ENCODE data around the gene TIGIT. TPM values are rescaled to one million over a fixed set of nuclear protein-coding genes. Genes with fewer than 3 reads are reported as not detected.

Gene TIGIT
- total RNA-seq, 1 experiment from 2014 or later, result not detected

DNA sequence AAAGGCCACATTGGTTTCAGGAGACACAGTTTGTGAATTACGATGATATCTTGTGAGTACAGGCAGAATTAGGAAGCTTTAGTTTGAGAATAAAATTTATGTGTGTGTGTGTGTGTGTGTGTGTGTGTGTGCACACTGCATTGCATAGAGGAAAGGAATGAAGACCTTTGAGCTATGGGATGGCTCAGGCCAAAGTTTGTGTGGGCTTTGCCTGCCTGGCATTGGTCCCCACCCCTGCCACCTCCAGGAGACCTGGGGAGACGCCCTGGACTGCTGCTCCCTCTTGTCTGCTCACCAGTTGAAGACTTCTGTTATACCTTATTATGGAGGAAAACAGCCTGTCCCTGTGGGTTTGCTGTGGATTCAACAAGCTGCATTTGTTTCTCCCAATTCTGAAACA is 37.2 kb downstream of the TIGIT start:
- H2BK5ac ChIP-seq (ENCODE audit: insufficient read length, low read length), result no peak overlapping the region
- H2BK120ac ChIP-seq (ENCODE audit: low read depth, low read length, poor library complexity, severe bottlenecking), result no peak overlapping the region
- no peaks in the 10 kb centered on the region for H4K20me1 ChIP-seq (ENCODE audit: control insufficient read depth, insufficient read depth, insufficient read length)
- no peak overlapping the region for H2BK15ac ChIP-seq (ENCODE audit: low read depth, low read length)
- no peak overlapping the region for H2AFZ ChIP-seq (ENCODE audit: low read length)
- Mint-ChIP-seq H3K4me3 (no peak overlapping the region), H3K27ac (no peak overlapping the region), H3K9me3 (peaks cover 0 to 4% of the 10 kb centered on the region in 2 experiments; a peak in 1 of 5 replicates), H3K36me3 (ENCODE audit: insufficient read depth in 1 of 3, low read depth in 3 of 3) (peaks cover 0 to 12% (median 2%) of the 10 kb centered on the region in 3 experiments; a peak in 2 of 7 replicates), H3K4me1 (peaks cover 45 to 50% of the 10 kb centered on the region in 2 experiments), H3K27me3 (ENCODE audit: low read depth) (no peaks in the 10 kb centered on the region)
- no peak overlapping the region for H3K4me2 ChIP-seq (ENCODE audit: insufficient read depth, insufficient read length, low read length)
- no peaks in the 10 kb centered on the region for H3K79me1 ChIP-seq (ENCODE audit: insufficient read depth, low read depth, low read length, poor library complexity, severe bottlenecking)
- no peak overlapping the region for H3K14ac ChIP-seq (ENCODE audit: insufficient read depth, low read length)
- H3K23ac ChIP-seq (ENCODE audit: insufficient read length, low read depth, low read length), result no peak overlapping the region
- H3K27me3 ChIP-seq (ENCODE audit: insufficient read depth, low read length), result no peaks in the 10 kb centered on the region
- H4K91ac ChIP-seq (ENCODE audit: insufficient read length, low read depth, low read length), result no peak overlapping the region
- H3K4me1 ChIP-seq (ENCODE audit: insufficient read depth, low read length), result no peaks in the 10 kb centered on the region; the same call in 1 of the 2 replicates
- H3K9me3 ChIP-seq (ENCODE audit: control insufficient read depth, low read depth, low read length), result no peaks in the 10 kb centered on the region
- H3K23me2 ChIP-seq (ENCODE audit: insufficient read length, low read depth, low read length, poor library complexity, severe bottlenecking), result peaks cover 2% of the 10 kb centered on the region
- no peak overlapping the region for H3K56ac ChIP-seq (ENCODE audit: insufficient read length, low read depth, low read length)
- H4K5ac ChIP-seq (ENCODE audit: insufficient read length, low read depth, low read length), result no peak overlapping the region
- H3K18ac ChIP-seq (ENCODE audit: insufficient read length, low read depth, low read length), result no peak overlapping the region
- no peak overlapping the region for H3K27ac ChIP-seq (ENCODE audit: insufficient read length, low read depth, low read length)
- H4K8ac ChIP-seq (replicated peaks; ENCODE audit: insufficient read length, low read depth, low read length), result no peak overlapping the region
- no peak overlapping the region for H3T11ph ChIP-seq (ENCODE audit: low read length)
- TF ChIP-seq, protein P1, sequence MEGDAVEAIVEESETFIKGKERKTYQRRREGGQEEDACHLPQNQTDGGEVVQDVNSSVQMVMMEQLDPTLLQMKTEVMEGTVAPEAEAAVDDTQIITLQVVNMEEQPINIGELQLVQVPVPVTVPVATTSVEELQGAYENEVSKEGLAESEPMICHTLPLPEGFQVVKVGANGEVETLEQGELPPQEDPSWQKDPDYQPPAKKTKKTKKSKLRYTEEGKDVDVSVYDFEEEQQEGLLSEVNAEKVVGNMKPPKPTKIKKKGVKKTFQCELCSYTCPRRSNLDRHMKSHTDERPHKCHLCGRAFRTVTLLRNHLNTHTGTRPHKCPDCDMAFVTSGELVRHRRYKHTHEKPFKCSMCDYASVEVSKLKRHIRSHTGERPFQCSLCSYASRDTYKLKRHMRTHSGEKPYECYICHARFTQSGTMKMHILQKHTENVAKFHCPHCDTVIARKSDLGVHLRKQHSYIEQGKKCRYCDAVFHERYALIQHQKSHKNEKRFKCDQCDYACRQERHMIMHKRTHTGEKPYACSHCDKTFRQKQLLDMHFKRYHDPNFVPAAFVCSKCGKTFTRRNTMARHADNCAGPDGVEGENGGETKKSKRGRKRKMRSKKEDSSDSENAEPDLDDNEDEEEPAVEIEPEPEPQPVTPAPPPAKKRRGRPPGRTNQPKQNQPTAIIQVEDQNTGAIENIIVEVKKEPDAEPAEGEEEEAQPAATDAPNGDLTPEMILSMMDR (conservative IDR thresholded peaks at IDR 0.05), result no peak
- no peak overlapping the region for H3K9ac ChIP-seq (ENCODE audit: extremely low read depth, insufficient read length, low read length)
- DNase-seq, result no peak
- H2AK5ac ChIP-seq (ENCODE audit: insufficient read length, low read length), result no peak overlapping the region
- H3K79me2 ChIP-seq (ENCODE audit: insufficient read depth, low read length), result no peaks in the 10 kb centered on the region
- no peak overlapping the region for H2BK20ac ChIP-seq (ENCODE audit: low read depth, low read length, poor library complexity, severe bottlenecking)
- no peak overlapping the region for H2BK12ac ChIP-seq (ENCODE audit: insufficient read length, low read depth, low read length)
- WGBS (ENCODE audit: extremely low coverage, insufficient read length, low lambda C conversion rate), result no CpG with 5 or more reads among the region's 2 CpGs
- H3K4ac ChIP-seq (ENCODE audit: low read depth, low read length), result no peak overlapping the region
